Endothelial cell (in vitro differentiated cells): ENCODE measurements around the gene TAB3. TPM values are rescaled to one million over a fixed set of nuclear protein-coding genes. Genes with fewer than 3 reads are reported as not detected.

Experiments used
- DNase-seq: peaks from one replicate; pipeline ENCODE4 v3.0.0; 2021; ENCODE audit warnings: low spot score
- H3K27ac Mint-ChIP-seq: one replicate; pipeline ENCODE4 v1.8.0; 2021; ENCODE audit warnings: mixed read lengths, inconsistent platforms; ENCODE audit not compliant: unreplicated experiment
- H3K27me3 Mint-ChIP-seq: one replicate; pipeline ENCODE4 v1.8.0; 2021; ENCODE audit warnings: mild to moderate bottlenecking, moderate library complexity, mixed read lengths, inconsistent platforms; ENCODE audit not compliant: unreplicated experiment
- H3K36me3 Mint-ChIP-seq: one replicate; pipeline ENCODE4 v1.8.0; 2021; ENCODE audit warnings: mild to moderate bottlenecking, low read depth, mixed read lengths, inconsistent platforms; ENCODE audit not compliant: unreplicated experiment
- H3K4me1 Mint-ChIP-seq: one replicate; pipeline ENCODE4 v1.8.0; 2021; ENCODE audit warnings: mild to moderate bottlenecking, mixed read lengths, inconsistent platforms; ENCODE audit not compliant: unreplicated experiment
- H3K4me3 Mint-ChIP-seq: one replicate; pipeline ENCODE4 v1.8.0; 2021; ENCODE audit warnings: mild to moderate bottlenecking, mixed read lengths, inconsistent platforms; ENCODE audit not compliant: unreplicated experiment
- H3K9me3 Mint-ChIP-seq: one replicate; pipeline ENCODE4 v1.8.0; 2021; ENCODE audit warnings: mixed read lengths, inconsistent platforms; ENCODE audit not compliant: unreplicated experiment
- CTCF ChIP-seq: fragments of 200-600 bp; sonication (generic); IDR thresholded peaks from one replicate; pipeline ENCODE4 v1.5.0; 2021; ENCODE audit warnings: antibody characterized with exemption; ENCODE audit not compliant: unreplicated experiment
- total RNA-seq: library from RNA; stranded (reverse); fragmentation: NEBNext Ultra II Directional; extraction: Animal tissue kit (Norgen Biotek cat#: 25700); gene quantifications from one replicate; pipeline ENCODE4 v1.2.1, GENCODE V29; 2021; ENCODE audit not compliant: unreplicated experiment

TAB3 gene
- total RNA-seq, 1 donor from 2014 or later, result 23.8 TPM

- no peak overlapping the region for H3K4me3 Mint-ChIP-seq
- no peak for TF ChIP-seq CTCF
- H3K4me1 Mint-ChIP-seq, result no peaks in the 10 kb centered on the region
- no peaks in the 10 kb centered on the region for H3K27me3 Mint-ChIP-seq
- DNase-seq, result no peak
- no peak overlapping the region for H3K27ac Mint-ChIP-seq
- H3K36me3 Mint-ChIP-seq, result no peaks in the 10 kb centered on the region
- no peaks in the 10 kb centered on the region for H3K9me3 Mint-ChIP-seq
These were observed 11.2 kb upstream of the TAB3 start for GRCh38 chrX:30900227-30900626.

- Mint-ChIP-seq H3K9me3 (no peaks in the 10 kb centered on the region), H3K27me3 (no peaks in the 10 kb centered on the region), H3K36me3 (no peaks in the 10 kb centered on the region), H3K4me3 (no peak overlapping the region), H3K4me1 (no peaks in the 10 kb centered on the region), H3K27ac (no peak overlapping the region)
- DNase-seq, result no peak
- TF ChIP-seq CTCF, result no peak
These were observed 9.8 kb upstream of the TAB3 start for GRCh38 chrX:30898886-30899285.

- Mint-ChIP-seq H3K36me3 (no peaks in the 10 kb centered on the region), H3K4me1 (no peaks in the 10 kb centered on the region), H3K4me3 (no peak overlapping the region), H3K27ac (no peak overlapping the region), H3K27me3 (peaks cover 2% of the 10 kb centered on the region), H3K9me3 (no peaks in the 10 kb centered on the region)
- TF ChIP-seq CTCF, result no peak
- DNase-seq, result no peak
These were observed 6.3 kb upstream of the TAB3 start for GRCh38 chrX:30895370-30895769.

GRCh38 chrX:30893206-30893605 lies 4.2 kb upstream of the TAB3 start:
- Mint-ChIP-seq H3K9me3 (no peaks in the 10 kb centered on the region), H3K27ac (no peak overlapping the region), H3K4me1 (peaks cover 2% of the 10 kb centered on the region), H3K36me3 (no peaks in the 10 kb centered on the region), H3K4me3 (no peak overlapping the region), H3K27me3 (peaks cover 8% of the 10 kb centered on the region)
- TF ChIP-seq CTCF, result no peak
- DNase-seq, result no peak

- H3K9me3 Mint-ChIP-seq, result no peaks in the 10 kb centered on the region
- H3K27ac Mint-ChIP-seq, result no peak overlapping the region
- no peak overlapping the region for H3K4me3 Mint-ChIP-seq
- no peak for TF ChIP-seq CTCF
- no peak for DNase-seq
- H3K36me3 Mint-ChIP-seq, result no peaks in the 10 kb centered on the region
- peaks cover 5% of the 10 kb centered on the region for H3K4me1 Mint-ChIP-seq
- peaks cover 8% of the 10 kb centered on the region for H3K27me3 Mint-ChIP-seq
These were observed 3.5 kb upstream of the TAB3 start for GRCh38 chrX:30892591-30892990.
